Mesodermal cell (in vitro differentiated cells): ENCODE results near the gene EDNRA. TPM values are rescaled to one million over a fixed set of nuclear protein-coding genes. Genes with fewer than 3 reads are reported as not detected.
"Not testable (repeated sequence)": the region's sequence is repeated elsewhere in the genome, so short reads cannot be mapped to it uniquely, and the experiment has no call there.

Experiments used
- H3K27ac ChIP-seq: 2 replicates; pipeline ENCODE4 v1.7.0; 2013; ENCODE audit warnings: mild to moderate bottlenecking, low read depth, low read length, moderate library complexity; ENCODE audit not compliant: severe bottlenecking
- H3K36me3 ChIP-seq: 2 replicates; pipeline ENCODE4 v1.7.1; 2013; ENCODE audit warnings: mild to moderate bottlenecking, low read length, moderate library complexity; ENCODE audit not compliant: control insufficient read depth, insufficient read depth
- H3K4me1 ChIP-seq: one replicate; pipeline ENCODE4 v1.7.1; 2013; ENCODE audit warnings: mild to moderate bottlenecking, low read length; ENCODE audit not compliant: insufficient read depth, control insufficient read depth, poor library complexity, severe bottlenecking
- H3K4me3 ChIP-seq: 2 replicates; pipeline ENCODE4 v1.7.0; 2013; ENCODE audit warnings: low read length, control low read depth, mild to moderate bottlenecking; ENCODE audit not compliant: insufficient read depth, poor library complexity, severe bottlenecking; ENCODE audit errors: extremely low read depth
- H3K9me3 ChIP-seq: 2 replicates; pipeline ENCODE4 v1.7.1; 2013; ENCODE audit warnings: mild to moderate bottlenecking, low read length, moderate library complexity; ENCODE audit not compliant: control insufficient read depth
- WGBS, 2 experiments: methylation state at CpG; one replicate each; pipeline ENCODE4 v1.1.5; 2013; ENCODE audit warnings: missing lambda C conversion rate in 2 of 2; ENCODE audit not compliant: insufficient coverage in 2 of 2; 5-methylcytosine and 5-hydroxymethylcytosine counted together
- polyA plus RNA-seq, 2 experiments: library from polyadenylated mRNA; stranded (reverse); fragments of 50-300 nt; gene quantifications; one replicate each; pipeline ENCODE4 v1.2.3, GENCODE V29; 2013

The EDNRA gene
- polyA plus RNA-seq (2013, experiment 1 of 2) = 24.6 TPM
- 22.4 TPM for polyA plus RNA-seq (2013, experiment 2 of 2)

DNA sequence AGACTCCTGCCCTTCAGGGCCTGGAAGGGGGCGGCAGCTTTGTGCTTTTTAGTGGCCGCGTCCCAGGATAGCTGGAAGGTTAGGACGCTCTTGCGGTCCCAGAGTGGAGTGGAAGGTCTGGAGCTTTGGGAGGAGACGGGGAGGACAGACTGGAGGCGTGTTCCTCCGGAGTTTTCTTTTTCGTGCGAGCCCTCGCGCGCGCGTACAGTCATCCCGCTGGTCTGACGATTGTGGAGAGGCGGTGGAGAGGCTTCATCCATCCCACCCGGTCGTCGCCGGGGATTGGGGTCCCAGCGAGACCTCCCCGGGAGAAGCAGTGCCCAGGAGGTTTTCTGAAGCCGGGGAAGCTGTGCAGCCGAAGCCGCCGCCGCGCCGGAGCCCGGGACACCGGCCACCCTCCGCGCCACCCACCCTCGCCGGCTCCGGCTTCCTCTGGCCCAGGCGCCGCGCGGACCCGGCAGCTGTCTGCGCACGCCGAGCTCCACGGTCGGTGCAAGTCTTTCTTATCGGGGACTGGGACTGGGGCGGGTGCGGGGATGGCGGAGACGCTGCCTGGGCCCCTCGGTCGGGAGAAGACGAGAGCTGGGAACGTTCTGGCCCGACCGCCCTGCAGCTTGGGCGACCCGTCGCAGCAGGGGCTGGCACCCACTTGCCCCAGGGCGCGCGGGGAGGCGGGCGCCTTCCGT lies at the start of gene EDNRA:
Gene EDNRA, plus strand, starts transcription at position 207 of the 686 bp plus-strand sequence. CDS start 4,585 bp downstream, outside the sequence.
- peak within 1 kb of the TSS; percentile 56 for H3K4me3 ChIP-seq
- H3K4me1 ChIP-seq = no peaks in the 10 kb centered on the region
- no peak within 1 kb of the TSS for H3K27ac ChIP-seq
- no peaks in the 10 kb centered on the region for H3K9me3 ChIP-seq
- H3K36me3 ChIP-seq = no peaks in the 10 kb centered on the region
- 1% methylated on average over 43 to 50 of the region's 68 CpGs for WGBS, 2 experiments

DNA sequence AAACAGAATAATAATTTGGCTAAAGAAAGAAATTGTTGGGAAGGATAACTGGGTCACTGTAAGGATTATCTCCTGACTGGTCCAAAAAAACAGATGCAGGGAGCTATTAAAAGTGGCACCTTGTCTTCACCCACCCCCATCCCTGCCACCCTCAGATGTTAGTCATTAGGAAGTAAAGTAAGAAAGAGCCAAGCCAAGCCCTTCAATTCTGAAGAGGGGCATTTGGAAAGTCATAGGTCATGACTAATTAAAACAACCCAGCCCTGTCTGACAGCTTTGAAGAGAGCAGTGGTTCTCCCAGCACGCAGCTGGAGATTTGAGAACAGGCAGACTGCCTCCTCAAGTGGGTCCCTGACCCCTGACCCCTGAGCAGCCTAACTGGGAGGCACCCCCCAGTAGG lies 46.5 kb upstream of the EDNRA start:
- not testable (repeated sequence) for H3K4me3 ChIP-seq, H3K9me3 ChIP-seq, H3K36me3 ChIP-seq, H3K4me1 ChIP-seq, H3K27ac ChIP-seq
- WGBS, 2 experiments = 100% methylated on average over 1 of the region's 1 CpG; no CpG with 5 or more reads in 1 of the 2 experiments

DNA sequence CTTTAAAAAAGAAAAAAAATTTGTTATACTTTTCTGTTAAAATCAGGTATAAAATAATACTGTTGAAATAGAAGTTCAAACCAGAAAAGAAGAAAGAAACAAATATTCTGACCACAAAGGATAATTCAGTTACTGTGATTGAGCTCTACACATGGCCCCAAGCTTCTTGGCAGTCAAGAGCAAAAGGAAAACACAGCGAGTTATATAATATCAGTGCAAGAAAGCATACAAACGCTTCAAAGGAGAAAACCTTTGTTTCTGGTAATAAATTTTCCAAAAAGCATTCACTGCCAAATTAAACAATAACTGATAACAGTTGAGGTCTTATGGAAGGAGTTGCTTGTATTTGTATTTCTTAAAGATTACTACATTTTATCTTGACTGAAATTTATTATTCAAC lies 40.5 kb upstream of the EDNRA start:
- Histone ChIP-seq H3K9me3 (no peaks in the 10 kb centered on the region), H3K27ac (no peak overlapping the region), H3K36me3 (no peaks in the 10 kb centered on the region), H3K4me3 (no peak overlapping the region), H3K4me1 (no peaks in the 10 kb centered on the region)
- WGBS, 2 experiments = 88 to 100% methylated on average over 1 of the region's 2 CpGs

DNA sequence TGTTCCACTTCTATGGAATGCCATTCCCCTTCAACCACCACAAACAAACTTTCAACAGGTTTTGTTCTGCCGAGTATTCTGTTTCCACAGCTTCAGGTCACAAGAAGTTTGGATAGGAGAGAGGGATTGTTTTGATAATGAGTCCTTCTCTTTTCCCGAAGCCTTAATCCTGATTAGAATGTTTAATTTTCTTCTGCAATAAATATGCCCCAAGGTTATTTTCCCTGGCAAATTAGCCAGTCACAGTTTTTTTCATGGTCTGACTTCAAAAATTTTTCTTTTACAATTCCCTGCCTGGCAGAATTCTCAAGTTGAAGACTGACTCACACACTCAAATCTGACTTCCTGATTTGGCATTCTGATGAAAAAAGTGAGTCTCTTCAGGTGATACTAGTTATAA lies 33.1 kb upstream of the EDNRA start:
- no peaks in the 10 kb centered on the region for H3K4me1 ChIP-seq
- H3K4me3 ChIP-seq = no peak overlapping the region
- no peaks in the 10 kb centered on the region for H3K36me3 ChIP-seq
- no peaks in the 10 kb centered on the region for H3K9me3 ChIP-seq
- WGBS, 2 experiments = 86% methylated on average over 1 of the region's 2 CpGs; no CpG with 5 or more reads in 1 of the 2 experiments
- H3K27ac ChIP-seq = no peak overlapping the region

DNA sequence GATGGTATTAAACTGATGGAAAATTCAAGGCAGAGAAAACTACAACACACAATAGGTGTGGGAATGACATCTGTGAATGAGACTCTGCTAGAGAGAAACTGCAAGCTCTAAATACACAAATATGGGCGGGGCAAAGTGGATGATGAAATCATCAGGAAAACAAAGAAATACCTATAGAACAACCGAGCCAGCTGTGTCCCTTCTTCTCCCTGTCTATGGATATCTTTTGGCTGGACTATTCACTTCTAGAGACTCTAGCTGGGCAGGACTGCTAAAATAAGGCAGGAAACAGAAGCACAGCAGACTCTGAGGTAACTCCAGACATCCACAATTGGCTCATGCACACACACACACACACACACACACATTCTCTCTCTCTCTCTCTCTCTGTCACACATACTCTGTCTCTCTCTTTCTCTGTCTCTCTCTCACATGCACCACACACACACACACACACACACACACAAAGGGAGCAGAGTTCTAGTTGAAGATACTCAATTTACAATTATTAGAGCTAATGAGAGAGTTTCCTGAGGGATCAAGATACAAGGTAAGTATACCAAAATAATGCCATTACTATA lies 27.2 kb upstream of the EDNRA start:
- 60% methylated on average over 1 of the region's 2 CpGs; no CpG with 5 or more reads in 1 of the 2 experiments for WGBS, 2 experiments
- Histone ChIP-seq H3K9me3 (no peaks in the 10 kb centered on the region), H3K27ac (no peak overlapping the region), H3K4me1 (no peaks in the 10 kb centered on the region), H3K36me3 (no peaks in the 10 kb centered on the region), H3K4me3 (no peak overlapping the region)

DNA sequence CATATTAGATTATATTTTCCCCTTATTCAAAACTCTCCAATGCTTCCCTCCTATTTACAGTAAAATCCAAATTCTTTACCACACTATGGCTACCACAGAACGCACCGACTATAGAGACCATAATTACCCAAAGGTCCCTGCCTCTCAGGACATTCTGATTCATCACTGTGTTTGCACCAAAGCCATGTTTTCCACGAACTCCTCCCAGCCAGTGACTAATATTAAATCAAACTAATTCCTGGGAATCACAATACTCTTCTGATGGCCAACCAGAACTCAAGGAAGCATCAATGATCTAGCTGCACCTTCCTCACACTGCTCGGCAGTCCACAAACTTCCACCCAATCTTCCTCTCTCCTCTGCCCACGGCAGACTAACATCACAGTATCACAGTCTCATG lies 24.2 kb upstream of the EDNRA start:
- Histone ChIP-seq H3K27ac (no peak overlapping the region), H3K36me3 (no peaks in the 10 kb centered on the region), H3K4me3 (no peak overlapping the region), H3K9me3 (no peaks in the 10 kb centered on the region), H3K4me1 (no peaks in the 10 kb centered on the region)
- 87 to 90% methylated on average over 5 of the region's 5 CpGs for WGBS, 2 experiments

DNA sequence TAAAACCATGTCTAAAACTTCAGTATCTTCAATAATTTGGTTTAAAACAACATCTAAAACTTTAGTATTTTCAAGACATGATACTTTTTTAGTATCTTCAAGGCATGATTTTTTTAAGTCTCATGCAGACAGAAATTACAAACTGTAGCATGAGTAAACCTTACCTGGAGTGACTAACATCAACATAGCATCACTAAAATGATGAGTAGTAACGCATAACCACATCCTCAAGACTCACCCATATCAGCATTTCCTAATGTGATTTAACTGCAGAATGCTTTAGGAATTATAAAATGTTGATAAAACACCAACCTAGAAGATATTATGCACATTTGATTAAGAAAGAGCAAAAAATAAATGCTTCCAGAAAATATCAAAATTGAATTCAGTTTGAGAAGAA lies 19.7 kb upstream of the EDNRA start:
- H3K36me3 ChIP-seq = no peaks in the 10 kb centered on the region
- H3K4me3 ChIP-seq = no peak overlapping the region
- WGBS, 2 experiments = no CpG with 5 or more reads among the region's 1 CpG
- H3K27ac ChIP-seq = no peak overlapping the region
- no peaks in the 10 kb centered on the region for H3K4me1 ChIP-seq
- no peaks in the 10 kb centered on the region for H3K9me3 ChIP-seq

DNA sequence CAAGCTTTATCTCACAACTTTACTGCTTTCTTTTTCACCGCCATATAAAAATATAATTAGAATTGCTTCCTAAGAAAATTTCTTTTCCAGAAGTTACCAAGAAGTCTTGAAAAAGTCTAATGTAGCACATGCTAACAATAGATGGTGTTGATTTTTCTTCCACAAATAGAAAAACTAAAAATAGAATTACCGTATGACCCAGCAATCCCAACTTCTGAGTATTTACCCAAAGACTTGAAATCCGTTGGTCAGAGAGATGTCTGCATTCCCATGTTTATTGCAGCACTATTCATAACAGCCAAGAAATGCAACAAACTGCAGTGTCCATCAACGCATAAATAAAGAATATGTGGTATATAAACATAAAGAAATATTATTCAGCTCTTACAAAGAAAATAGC lies 17.8 kb upstream of the EDNRA start:
- Histone ChIP-seq H3K27ac (no peak overlapping the region), H3K4me3 (no peak overlapping the region), H3K36me3 (no peaks in the 10 kb centered on the region), H3K9me3 (no peaks in the 10 kb centered on the region), H3K4me1 (no peaks in the 10 kb centered on the region)
- WGBS, 2 experiments = 100% methylated on average over 1 of the region's 4 CpGs; no CpG with 5 or more reads in 1 of the 2 experiments

DNA sequence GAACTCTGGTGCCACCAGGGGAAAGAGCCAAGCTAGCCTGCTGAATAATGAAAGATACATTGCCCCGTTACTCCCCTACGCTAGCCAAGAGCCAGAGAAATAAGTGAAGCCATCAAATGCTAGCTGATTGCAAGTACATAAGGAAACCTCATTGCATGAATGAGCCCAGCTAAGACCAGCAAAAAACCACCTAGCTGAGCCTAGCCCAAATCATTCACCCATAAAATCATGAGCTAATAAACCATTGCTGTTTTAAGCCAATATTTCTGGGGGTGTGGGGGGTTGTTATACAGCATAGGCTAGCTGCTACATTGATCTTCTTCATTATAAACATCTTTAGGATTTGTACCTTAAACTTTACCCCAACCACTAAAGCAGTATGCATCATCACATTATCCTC lies 15.4 kb upstream of the EDNRA start:
- Histone ChIP-seq H3K36me3 (no peaks in the 10 kb centered on the region), H3K4me1 (no peaks in the 10 kb centered on the region), H3K9me3 (no peaks in the 10 kb centered on the region), H3K27ac (no peak overlapping the region), H3K4me3 (no peak overlapping the region)
- 86 to 100% methylated on average over 2 of the region's 2 CpGs for WGBS, 2 experiments

DNA sequence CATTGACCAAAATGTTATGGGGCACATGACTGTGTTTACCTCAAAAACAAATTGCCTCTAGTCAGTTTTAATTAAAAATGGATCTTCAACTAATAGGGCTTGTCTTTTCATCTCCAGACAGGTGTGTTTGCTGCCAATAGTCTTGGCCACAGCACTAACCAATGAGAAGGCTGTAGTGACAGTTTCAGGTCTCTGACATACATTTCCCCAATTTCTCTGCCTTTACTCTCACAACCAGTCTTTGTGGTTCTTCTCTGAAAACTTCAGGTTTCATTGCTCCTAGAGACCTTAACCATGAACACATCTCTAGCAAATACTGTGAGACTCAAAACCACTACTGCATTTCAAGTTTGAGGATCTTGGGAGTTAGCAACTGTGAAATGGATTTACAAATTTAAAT lies 3.5 kb upstream of the EDNRA start:
- Histone ChIP-seq H3K27ac (no peak overlapping the region), H3K4me1 (no peaks in the 10 kb centered on the region), H3K9me3 (no peaks in the 10 kb centered on the region), H3K4me3 (no peak overlapping the region), H3K36me3 (no peaks in the 10 kb centered on the region)

DNA sequence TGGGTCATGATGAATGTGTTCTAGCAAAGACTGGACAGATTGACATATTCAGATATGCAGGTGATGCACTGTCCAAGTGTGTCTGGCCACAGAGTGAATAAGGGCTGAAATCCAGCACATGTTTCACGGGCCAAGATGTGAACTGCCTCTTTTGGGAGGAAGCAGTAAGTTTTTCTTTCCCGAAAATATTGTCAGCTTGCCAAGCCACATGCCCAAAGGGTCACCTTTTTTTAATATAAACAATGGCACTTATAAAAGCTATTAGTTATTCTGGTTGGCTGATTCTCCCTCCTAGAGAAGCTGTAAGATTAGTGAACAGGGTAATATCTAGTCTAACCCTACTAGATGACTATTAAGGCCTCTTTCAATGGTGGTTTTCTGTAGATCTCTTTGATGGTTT lies 1.5 kb upstream of the EDNRA start:
- Histone ChIP-seq H3K4me3 (no peak overlapping the region), H3K4me1 (no peaks in the 10 kb centered on the region), H3K27ac (no peak overlapping the region), H3K9me3 (no peaks in the 10 kb centered on the region), H3K36me3 (no peaks in the 10 kb centered on the region)
- WGBS, 2 experiments = 57 to 100% methylated on average over 1 of the region's 2 CpGs
